Choroid plexus epithelial cell (primary cell): ENCODE results near the gene SLC38A9.
A peak's percentile ranks its signal among the peaks of the same experiment; 100 is the strongest.

Source experiments
- DNase-seq: peaks from one replicate; pipeline ENCODE4 v3.0.0-alpha.2; 2010; ENCODE audit warnings: low read depth
- H3K4me3 ChIP-seq: 2 replicates; pipeline ENCODE4 v1.5.1; 2011; ENCODE audit warnings: low read depth, mild to moderate bottlenecking, control low read depth, low read length, moderate library complexity
- TF ChIP-seq, protein P1 (sequence below): conservative IDR thresholded peaks from 2 replicates; pipeline ENCODE4 v1.5.1; 2011; ENCODE audit warnings: low read depth, mild to moderate bottlenecking, control low read depth, inconsistent platforms, low read length, moderate library complexity

Gene SLC38A9

DNA sequence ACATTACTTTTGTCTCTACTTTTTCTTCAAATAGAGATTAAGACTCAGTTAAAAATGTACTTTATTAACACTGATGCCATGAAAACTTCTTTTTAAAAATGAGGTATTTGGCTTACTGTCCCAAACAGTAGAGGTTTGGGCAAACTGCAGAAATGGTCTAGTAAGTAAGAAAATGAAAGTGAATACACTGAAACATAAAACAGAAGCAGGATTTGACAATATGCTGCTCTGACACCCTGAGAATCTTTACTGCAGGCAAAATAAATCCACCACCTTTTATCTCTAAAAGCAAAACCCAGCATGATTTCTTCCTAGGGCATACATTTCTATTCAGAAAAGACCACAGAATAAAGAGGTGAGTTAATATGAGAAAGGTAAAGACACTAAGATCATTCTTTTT, 86.2 kb downstream of the SLC38A9 start:
- H3K4me3 ChIP-seq = no peak overlapping the region

DNA sequence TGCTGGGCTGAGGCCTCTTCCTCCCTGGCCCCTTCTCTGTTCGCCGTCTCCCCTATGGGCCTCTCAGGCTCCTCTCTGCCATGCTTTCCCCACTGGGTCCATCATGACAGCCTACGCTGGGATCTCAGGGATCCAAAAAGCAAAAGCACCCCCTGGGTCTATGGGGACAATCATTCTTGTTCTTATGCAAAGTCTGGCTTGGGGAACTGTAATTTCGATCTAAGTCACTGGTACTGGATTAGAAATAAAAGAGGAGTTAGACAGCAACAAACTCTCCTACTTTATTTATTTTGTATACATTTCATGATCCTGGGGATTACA, 86.6 kb downstream of the SLC38A9 start:
- DNase-seq = no peak
- TF ChIP-seq, protein P1, sequence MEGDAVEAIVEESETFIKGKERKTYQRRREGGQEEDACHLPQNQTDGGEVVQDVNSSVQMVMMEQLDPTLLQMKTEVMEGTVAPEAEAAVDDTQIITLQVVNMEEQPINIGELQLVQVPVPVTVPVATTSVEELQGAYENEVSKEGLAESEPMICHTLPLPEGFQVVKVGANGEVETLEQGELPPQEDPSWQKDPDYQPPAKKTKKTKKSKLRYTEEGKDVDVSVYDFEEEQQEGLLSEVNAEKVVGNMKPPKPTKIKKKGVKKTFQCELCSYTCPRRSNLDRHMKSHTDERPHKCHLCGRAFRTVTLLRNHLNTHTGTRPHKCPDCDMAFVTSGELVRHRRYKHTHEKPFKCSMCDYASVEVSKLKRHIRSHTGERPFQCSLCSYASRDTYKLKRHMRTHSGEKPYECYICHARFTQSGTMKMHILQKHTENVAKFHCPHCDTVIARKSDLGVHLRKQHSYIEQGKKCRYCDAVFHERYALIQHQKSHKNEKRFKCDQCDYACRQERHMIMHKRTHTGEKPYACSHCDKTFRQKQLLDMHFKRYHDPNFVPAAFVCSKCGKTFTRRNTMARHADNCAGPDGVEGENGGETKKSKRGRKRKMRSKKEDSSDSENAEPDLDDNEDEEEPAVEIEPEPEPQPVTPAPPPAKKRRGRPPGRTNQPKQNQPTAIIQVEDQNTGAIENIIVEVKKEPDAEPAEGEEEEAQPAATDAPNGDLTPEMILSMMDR = no peak
- H3K4me3 ChIP-seq = no peak overlapping the region

More for the DNA sequence above, 86.2 kb downstream of the SLC38A9 start:
- TF ChIP-seq, protein P1 = no peak
- no peak for DNase-seq

DNA sequence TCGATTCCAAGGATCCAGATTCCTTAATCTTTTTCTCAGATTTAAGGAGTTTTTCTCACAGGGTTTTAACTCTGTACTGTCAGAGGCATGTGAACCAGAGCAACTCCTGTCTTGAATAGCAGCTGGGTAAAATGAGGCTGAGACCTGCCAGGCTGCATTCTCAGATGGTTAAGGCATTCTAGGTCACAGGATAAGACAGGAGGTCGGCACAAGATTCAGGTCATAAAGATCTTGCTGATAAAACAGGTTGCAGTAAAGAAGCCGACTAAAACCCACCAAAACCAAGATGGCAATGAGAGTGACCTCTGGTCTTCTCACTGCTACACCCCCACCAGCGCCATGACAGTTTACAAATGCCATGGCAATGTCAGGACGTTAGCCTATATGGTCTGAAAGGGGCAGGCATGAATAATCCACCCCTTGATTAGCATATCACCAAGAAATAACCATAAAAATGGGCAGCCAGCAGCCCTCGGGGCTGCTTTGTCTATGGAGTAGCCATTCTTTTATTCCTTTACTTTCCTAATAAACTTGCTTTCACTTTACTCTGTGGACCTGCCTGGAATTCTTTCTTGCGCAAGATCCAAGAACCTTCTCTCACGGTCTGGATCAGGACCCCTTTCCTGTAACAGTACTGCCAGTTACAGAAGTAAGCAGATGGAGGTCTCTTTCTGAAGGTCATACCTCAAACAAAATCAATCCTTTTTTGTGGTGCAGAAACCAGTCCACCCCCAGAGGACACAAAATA, 87.1 kb downstream of the SLC38A9 start:
- TF ChIP-seq, protein P1 = no peak
- no peak overlapping the region for H3K4me3 ChIP-seq
- DNase-seq = no peak

DNA sequence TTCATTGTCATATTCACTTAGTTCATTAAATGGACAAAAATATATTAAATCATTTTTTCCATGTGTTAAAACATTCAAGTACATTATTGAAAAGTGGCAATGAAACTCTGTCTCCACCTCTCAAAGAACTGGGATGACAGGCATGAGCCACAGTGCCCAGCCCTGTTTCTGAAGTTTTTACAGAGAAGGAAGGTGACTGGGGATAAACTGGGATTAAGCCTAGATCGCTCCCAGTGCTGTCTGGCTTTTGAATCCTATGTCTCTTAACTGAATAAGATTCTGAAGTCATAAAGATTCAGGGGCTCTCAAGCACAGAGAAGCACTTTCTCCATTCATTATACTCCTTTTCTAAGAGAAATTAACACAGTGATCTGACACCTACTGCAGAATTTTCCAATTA, 88.3 kb downstream of the SLC38A9 start:
- no peak for DNase-seq
- no peak overlapping the region for H3K4me3 ChIP-seq
- TF ChIP-seq, protein P1 = no peak

DNA sequence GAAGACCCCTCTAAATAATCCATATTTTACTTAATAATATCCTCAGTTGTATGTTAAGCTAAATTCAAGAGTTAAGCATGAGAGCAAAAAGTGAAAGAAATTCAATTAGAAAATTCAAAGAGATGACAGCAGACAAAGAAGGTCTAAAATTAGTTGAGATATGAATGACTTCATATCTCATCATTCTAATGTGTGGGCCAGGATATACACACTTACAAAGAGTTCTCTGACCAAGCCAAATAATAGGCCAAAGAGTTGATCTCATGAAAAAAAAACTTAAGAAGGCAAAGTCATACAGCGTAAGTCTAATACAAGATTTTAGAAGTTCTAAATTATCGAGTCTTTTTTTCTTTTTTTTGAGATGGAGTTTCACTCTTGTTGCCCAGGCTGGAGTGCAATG, 89.7 kb downstream of the SLC38A9 start:
- no peak overlapping the region for H3K4me3 ChIP-seq
- no peak for DNase-seq
- TF ChIP-seq, protein P1 = no peak

DNA sequence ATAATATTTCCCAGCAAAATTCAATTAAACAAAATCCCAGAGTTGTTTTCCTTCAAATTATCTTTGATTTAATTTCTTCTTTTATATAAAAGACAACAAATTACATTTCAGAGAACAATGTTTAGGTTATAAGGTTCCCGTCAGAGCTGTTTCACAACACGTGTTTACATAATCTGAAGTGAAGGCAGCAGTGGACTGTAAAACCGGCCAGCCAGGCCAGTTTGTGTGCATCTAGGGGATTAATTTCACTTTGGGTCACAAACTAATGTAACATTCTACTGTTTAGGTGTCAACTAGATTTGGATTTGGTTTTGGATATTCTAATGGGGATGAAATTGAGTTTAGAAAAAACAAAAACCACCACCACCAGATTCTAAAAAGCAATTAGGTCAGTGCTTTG, 90.9 kb downstream of the SLC38A9 start:
- peak; percentile 65 for DNase-seq

More for the DNA sequence above, 90.9 kb downstream of the SLC38A9 start:
- TF ChIP-seq, protein P1 = no peak
- no peak overlapping the region for H3K4me3 ChIP-seq
